DMS153 treated with DMSO at 0.1 percent for 48 hours (cell line): ENCODE measurements around the gene PSTK.

Source experiments
- DNase-seq: peaks from one replicate; lab custom pipeline; 2025; ENCODE audit not compliant: unreplicated experiment; lab: John Stamatoyannopoulos, UW

Gene PSTK

GRCh38 chr10:123018531-123018930 lies 38.3 kb downstream of the PSTK start:
- DNase-seq: no peak

- no peak for DNase-seq
These were observed 39.1 kb downstream of the PSTK start for GRCh38 chr10:123019264-123019663.

- DNase-seq: no peak
These were observed 39.9 kb downstream of the PSTK start for GRCh38 chr10:123019941-123020703.

GRCh38 chr10:123021517-123021916 lies 41.3 kb downstream of the PSTK start:
- no peak for DNase-seq

GRCh38 chr10:123024540-123024939 lies 44.3 kb downstream of the PSTK start:
- DNase-seq: no peak

- DNase-seq: no peak
These were observed 46.1 kb downstream of the PSTK start for GRCh38 chr10:123026302-123026701.

- no peak for DNase-seq
These were observed 47.7 kb downstream of the PSTK start for GRCh38 chr10:123027861-123028260.

GRCh38 chr10:123031124-123031523 lies 50.9 kb downstream of the PSTK start:
- DNase-seq: no peak

GRCh38 chr10:123034332-123034731 lies 54.1 kb downstream of the PSTK start:
- DNase-seq: no peak

GRCh38 chr10:123035467-123036086 lies 55.4 kb downstream of the PSTK start:
- DNase-seq: no peak

- no peak for DNase-seq
These were observed 58.8 kb downstream of the PSTK start for GRCh38 chr10:123038782-123039631.

- DNase-seq: no peak
These were observed 59.4 kb downstream of the PSTK start for GRCh38 chr10:123039632-123039930.
